Measurements from ENCODE around the gene FECH.

DNA sequence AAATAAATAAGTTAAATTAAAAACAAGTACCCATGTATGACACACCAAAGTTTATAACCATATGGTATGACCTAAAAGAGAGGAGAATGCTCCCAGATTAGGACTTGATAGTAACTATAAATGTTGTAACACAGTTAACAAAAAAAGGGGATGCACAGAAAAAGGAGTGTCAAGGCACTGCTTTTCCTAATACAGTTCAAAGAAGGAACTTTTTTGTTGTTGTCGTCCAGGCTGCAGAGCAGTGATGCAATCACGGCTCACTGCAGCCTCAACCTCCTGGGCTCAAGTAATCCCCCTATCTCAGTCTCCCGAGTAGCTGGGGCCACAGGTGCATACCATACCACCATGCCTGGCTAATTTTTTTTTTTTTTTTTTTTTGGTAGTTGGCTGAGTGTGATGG, 32.4 kb upstream of the FECH start:
- TF ChIP-seq, protein P1, sequence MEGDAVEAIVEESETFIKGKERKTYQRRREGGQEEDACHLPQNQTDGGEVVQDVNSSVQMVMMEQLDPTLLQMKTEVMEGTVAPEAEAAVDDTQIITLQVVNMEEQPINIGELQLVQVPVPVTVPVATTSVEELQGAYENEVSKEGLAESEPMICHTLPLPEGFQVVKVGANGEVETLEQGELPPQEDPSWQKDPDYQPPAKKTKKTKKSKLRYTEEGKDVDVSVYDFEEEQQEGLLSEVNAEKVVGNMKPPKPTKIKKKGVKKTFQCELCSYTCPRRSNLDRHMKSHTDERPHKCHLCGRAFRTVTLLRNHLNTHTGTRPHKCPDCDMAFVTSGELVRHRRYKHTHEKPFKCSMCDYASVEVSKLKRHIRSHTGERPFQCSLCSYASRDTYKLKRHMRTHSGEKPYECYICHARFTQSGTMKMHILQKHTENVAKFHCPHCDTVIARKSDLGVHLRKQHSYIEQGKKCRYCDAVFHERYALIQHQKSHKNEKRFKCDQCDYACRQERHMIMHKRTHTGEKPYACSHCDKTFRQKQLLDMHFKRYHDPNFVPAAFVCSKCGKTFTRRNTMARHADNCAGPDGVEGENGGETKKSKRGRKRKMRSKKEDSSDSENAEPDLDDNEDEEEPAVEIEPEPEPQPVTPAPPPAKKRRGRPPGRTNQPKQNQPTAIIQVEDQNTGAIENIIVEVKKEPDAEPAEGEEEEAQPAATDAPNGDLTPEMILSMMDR (IDR thresholded peaks at IDR 0.05), result no peak
- TF ChIP-seq POLR2A (IDR thresholded peaks at IDR 0.05), result no peak
